GM12872 (cell line): ENCODE measurements around the gene ITIH1.

Experiments
- CTCF ChIP-seq: IDR thresholded peaks from 3 replicates; pipeline ENCODE4 v1.5.1; 2011; ENCODE audit warnings: low read depth, mild to moderate bottlenecking, low read length, moderate library complexity; ENCODE audit not compliant: insufficient read depth

The ITIH1 gene

GRCh38 chr3:52743152-52743551 lies 34.2 kb upstream of the ITIH1 start:
- TF ChIP-seq CTCF = no peak

- no peak for TF ChIP-seq CTCF
These were observed 33.7 kb upstream of the ITIH1 start for GRCh38 chr3:52743721-52744120.

- no peak for TF ChIP-seq CTCF
These were observed 25.2 kb upstream of the ITIH1 start for GRCh38 chr3:52752045-52752660.

- TF ChIP-seq CTCF = no peak
These were observed 23.0 kb upstream of the ITIH1 start for GRCh38 chr3:52754373-52754772.

GRCh38 chr3:52756141-52756540 lies 21.3 kb upstream of the ITIH1 start:
- TF ChIP-seq CTCF = no peak

- no peak for TF ChIP-seq CTCF
These were observed 13.9 kb upstream of the ITIH1 start for GRCh38 chr3:52763466-52763865.

GRCh38 chr3:52769786-52770455 lies 7.5 kb upstream of the ITIH1 start:
- TF ChIP-seq CTCF = no peak
